Transverse colon (tissue), 3 donors: ENCODE results near the gene UGT1A5.

Source experiments
- EP300 ChIP-seq: sonication (generic); formaldehyde crosslinking; IDR thresholded peaks from one replicate; pipeline ENCODE4 v1.6.1; 2017; ENCODE audit warnings: antibody characterized with exemption, low read depth
- POLR2A ChIP-seq: fragments of 450-650 bp; IDR thresholded peaks from one replicate; pipeline ENCODE4 v1.6.1; 2016; ENCODE audit warnings: antibody characterized with exemption, mild to moderate bottlenecking, moderate library complexity
- TF ChIP-seq, protein P1 (sequence below), 5 experiments: fragments of 200-600 bp in 3 of 5; fragments of 450-650 bp in 2 of 5; sonication (generic) in 3 of 5; IDR thresholded peaks; 1 replicate in 2 of 5; 2 replicates in 3 of 5; pipeline ENCODE4 v1.5.1; 2016 to 2017; ENCODE audit warnings: antibody characterized with exemption in 5 of 5, inconsistent platforms in 3 of 5, mild to moderate bottlenecking in 2 of 5, moderate library complexity in 1 of 5

DNA sequence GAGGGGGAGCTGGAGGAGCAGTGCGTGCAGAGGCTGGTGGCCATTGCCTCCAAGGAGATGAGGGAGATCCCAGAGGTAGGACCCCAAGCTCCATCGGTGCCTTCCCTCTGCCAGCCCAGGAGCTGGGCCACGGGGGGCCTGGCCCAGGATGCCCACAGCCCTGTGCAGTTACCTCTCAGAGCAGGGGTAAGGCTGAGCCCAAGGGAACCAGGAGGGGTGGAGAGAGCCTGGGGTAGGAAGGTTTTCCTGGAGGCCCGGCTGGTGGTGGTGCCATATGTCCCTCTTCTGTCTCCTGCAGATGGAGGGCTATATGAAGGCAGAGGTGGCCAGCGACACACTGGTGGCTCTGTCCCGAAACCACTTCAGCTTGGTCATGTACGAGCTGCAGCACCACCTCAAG is 76.8 kb downstream of the UGT1A5 start:
- TF ChIP-seq, protein P1, sequence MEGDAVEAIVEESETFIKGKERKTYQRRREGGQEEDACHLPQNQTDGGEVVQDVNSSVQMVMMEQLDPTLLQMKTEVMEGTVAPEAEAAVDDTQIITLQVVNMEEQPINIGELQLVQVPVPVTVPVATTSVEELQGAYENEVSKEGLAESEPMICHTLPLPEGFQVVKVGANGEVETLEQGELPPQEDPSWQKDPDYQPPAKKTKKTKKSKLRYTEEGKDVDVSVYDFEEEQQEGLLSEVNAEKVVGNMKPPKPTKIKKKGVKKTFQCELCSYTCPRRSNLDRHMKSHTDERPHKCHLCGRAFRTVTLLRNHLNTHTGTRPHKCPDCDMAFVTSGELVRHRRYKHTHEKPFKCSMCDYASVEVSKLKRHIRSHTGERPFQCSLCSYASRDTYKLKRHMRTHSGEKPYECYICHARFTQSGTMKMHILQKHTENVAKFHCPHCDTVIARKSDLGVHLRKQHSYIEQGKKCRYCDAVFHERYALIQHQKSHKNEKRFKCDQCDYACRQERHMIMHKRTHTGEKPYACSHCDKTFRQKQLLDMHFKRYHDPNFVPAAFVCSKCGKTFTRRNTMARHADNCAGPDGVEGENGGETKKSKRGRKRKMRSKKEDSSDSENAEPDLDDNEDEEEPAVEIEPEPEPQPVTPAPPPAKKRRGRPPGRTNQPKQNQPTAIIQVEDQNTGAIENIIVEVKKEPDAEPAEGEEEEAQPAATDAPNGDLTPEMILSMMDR (IDR thresholded peaks at IDR 0.05): no peak
- no peak for TF ChIP-seq POLR2A
- TF ChIP-seq EP300: no peak
